Parathyroid adenoma (tissue), 2 donors: ENCODE results near the gene AMOTL1.
"Not testable (repeated sequence)": the region's sequence is repeated elsewhere in the genome, so short reads cannot be mapped to it uniquely, and the experiment has no call there.

Source experiments
- H2AFZ ChIP-seq: fragments of 300-600 bp; sonication (generic); one replicate; pipeline ENCODE4 v1.7.0; 2017; ENCODE audit warnings: antibody characterized with exemption, mild to moderate bottlenecking
- H3K27ac ChIP-seq: fragments of 300-600 bp; sonication (generic); one replicate; pipeline ENCODE4 v1.7.0; 2017
- H3K27me3 ChIP-seq: fragments of 300-600 bp; sonication (generic); one replicate; pipeline ENCODE4 v1.7.0; 2017; ENCODE audit warnings: low read length; ENCODE audit not compliant: control insufficient read depth, insufficient read depth
- H3K36me3 ChIP-seq: fragments of 300-600 bp; sonication (generic); one replicate; pipeline ENCODE4 v1.7.0; 2017; ENCODE audit warnings: low read length; ENCODE audit not compliant: control insufficient read depth, insufficient read depth
- H3K4me1 ChIP-seq: fragments of 300-600 bp; sonication (generic); one replicate; pipeline ENCODE4 v1.7.0; 2017; ENCODE audit warnings: control low read depth
- H3K4me2 ChIP-seq: fragments of 300-600 bp; sonication (generic); one replicate; pipeline ENCODE4 v1.7.0; 2017; ENCODE audit warnings: low read length
- H3K4me3 ChIP-seq: fragments of 300-600 bp; sonication (generic); one replicate; pipeline ENCODE4 v1.7.0; 2017; ENCODE audit warnings: low read depth, low read length
- H3K79me2 ChIP-seq: fragments of 300-600 bp; sonication (generic); one replicate; pipeline ENCODE4 v1.7.0; 2017; ENCODE audit warnings: control low read depth
- H3K9ac ChIP-seq: fragments of 300-600 bp; sonication (generic); one replicate; pipeline ENCODE4 v1.7.0; 2017; ENCODE audit warnings: mild to moderate bottlenecking
- H3K9me3 ChIP-seq: fragments of 300-600 bp; sonication (generic); one replicate; pipeline ENCODE4 v1.7.0; 2017; ENCODE audit warnings: low read length; ENCODE audit not compliant: control insufficient read depth
- TF ChIP-seq, protein P1 (sequence below): fragments of 300-600 bp; sonication (generic); IDR thresholded peaks from one replicate; pipeline ENCODE4 v1.7.0; 2017; ENCODE audit warnings: antibody characterized with exemption, mild to moderate bottlenecking
- donor health status: primary hyperparathyroidism.

Gene AMOTL1

DNA sequence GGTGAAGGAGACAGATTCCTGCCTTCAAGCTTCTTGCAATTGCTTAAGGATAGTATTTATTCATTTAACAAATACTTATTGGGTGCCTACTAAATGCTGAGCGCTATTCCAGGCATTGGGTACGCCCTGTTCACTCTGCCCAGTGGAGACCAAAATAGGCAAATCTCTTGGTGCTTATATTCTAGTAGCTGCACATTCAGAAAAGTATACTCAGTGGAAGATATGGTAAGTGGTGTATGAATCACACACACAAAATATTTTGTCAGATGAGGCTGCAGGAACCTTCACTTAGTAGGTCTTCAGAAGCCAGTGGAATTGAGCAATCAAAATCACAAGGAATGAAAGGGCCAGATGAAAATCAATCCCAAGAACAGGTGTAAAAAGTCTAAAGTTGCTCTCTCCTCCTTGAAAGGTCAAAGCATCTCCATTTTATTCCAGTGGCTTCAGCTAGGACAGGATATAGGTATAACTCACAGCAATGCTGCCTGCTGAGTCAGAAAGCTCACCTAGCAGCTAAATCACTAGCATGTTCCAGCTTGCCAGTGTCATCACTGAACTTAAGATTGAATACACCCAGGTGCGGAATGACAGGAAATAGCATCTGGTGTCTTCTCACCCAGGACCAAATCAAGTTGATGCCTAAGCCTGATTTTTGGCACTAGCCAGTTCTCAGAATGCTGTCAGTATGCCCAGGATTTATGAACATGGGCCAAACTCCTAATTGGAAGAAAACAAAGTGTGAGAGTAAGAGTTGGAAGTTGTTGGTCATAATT lies 83.9 kb downstream of the AMOTL1 start:
- TF ChIP-seq, protein P1, sequence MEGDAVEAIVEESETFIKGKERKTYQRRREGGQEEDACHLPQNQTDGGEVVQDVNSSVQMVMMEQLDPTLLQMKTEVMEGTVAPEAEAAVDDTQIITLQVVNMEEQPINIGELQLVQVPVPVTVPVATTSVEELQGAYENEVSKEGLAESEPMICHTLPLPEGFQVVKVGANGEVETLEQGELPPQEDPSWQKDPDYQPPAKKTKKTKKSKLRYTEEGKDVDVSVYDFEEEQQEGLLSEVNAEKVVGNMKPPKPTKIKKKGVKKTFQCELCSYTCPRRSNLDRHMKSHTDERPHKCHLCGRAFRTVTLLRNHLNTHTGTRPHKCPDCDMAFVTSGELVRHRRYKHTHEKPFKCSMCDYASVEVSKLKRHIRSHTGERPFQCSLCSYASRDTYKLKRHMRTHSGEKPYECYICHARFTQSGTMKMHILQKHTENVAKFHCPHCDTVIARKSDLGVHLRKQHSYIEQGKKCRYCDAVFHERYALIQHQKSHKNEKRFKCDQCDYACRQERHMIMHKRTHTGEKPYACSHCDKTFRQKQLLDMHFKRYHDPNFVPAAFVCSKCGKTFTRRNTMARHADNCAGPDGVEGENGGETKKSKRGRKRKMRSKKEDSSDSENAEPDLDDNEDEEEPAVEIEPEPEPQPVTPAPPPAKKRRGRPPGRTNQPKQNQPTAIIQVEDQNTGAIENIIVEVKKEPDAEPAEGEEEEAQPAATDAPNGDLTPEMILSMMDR, result no peak
- no peak overlapping the region for H3K4me2 ChIP-seq
- no peaks in the 10 kb centered on the region for H3K79me2 ChIP-seq
- H2AFZ ChIP-seq, result no peak overlapping the region
- no peaks in the 10 kb centered on the region for H3K36me3 ChIP-seq
- no peak overlapping the region for H3K27ac ChIP-seq
- H3K27me3 ChIP-seq, result no peaks in the 10 kb centered on the region
- H3K9ac ChIP-seq, result no peak overlapping the region
- H3K4me3 ChIP-seq, result no peak overlapping the region
- H3K4me1 ChIP-seq, result no peaks in the 10 kb centered on the region
- H3K9me3 ChIP-seq, result no peaks in the 10 kb centered on the region

DNA sequence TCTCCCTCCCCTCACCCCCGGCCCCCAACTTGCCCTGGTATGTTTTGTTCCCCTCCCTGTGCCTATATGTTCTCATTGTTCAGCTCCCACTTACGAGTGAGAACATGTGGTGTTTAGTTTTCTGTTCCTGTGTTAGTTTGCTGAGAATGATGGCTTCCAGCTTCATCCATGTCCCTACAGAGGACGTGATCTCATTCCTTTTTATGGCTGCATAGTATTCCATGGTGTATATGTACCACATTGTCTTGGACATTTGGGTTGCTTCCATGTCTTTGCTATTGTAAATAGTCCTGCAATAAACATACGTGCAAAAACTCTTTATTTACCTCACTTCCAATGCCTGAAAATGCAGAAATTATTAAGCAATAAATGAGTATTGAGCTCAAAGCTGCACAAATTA lies 85.1 kb downstream of the AMOTL1 start:
- H3K27ac ChIP-seq, H3K4me2 ChIP-seq, H2AFZ ChIP-seq: not testable (repeated sequence)

DNA sequence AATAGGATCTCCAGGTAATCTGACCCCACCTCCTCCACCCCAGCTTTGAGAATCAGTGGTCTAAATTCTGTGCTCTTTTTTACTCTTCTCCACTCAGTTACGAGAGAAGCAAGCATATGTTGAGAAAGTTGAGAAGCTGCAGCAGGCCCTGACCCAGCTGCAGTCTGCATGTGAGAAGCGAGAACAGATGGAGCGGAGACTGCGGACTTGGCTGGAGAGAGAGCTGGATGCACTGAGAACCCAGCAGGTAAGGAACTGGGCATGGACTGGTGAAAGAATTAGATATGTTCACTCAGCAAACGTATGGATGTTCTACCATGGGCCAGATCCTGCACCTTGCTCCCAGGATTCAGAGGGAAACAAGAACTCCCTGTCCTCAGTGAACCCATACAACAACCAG lies 85.7 kb downstream of the AMOTL1 start:
- Histone ChIP-seq H3K79me2 (no peaks in the 10 kb centered on the region), H3K4me1 (no peaks in the 10 kb centered on the region), H3K9ac (no peak overlapping the region), H3K27me3 (no peaks in the 10 kb centered on the region), H2AFZ (no peak overlapping the region), H3K4me2 (no peak overlapping the region), H3K36me3 (no peaks in the 10 kb centered on the region), H3K4me3 (no peak overlapping the region), H3K9me3 (no peaks in the 10 kb centered on the region), H3K27ac (no peak overlapping the region)
- TF ChIP-seq, protein P1, result no peak

More for the DNA sequence above, 85.1 kb downstream of the AMOTL1 start:
- H3K4me3 ChIP-seq, H3K4me1 ChIP-seq, H3K9me3 ChIP-seq, H3K27me3 ChIP-seq, H3K36me3 ChIP-seq, H3K9ac ChIP-seq, H3K79me2 ChIP-seq: not testable (repeated sequence)

DNA sequence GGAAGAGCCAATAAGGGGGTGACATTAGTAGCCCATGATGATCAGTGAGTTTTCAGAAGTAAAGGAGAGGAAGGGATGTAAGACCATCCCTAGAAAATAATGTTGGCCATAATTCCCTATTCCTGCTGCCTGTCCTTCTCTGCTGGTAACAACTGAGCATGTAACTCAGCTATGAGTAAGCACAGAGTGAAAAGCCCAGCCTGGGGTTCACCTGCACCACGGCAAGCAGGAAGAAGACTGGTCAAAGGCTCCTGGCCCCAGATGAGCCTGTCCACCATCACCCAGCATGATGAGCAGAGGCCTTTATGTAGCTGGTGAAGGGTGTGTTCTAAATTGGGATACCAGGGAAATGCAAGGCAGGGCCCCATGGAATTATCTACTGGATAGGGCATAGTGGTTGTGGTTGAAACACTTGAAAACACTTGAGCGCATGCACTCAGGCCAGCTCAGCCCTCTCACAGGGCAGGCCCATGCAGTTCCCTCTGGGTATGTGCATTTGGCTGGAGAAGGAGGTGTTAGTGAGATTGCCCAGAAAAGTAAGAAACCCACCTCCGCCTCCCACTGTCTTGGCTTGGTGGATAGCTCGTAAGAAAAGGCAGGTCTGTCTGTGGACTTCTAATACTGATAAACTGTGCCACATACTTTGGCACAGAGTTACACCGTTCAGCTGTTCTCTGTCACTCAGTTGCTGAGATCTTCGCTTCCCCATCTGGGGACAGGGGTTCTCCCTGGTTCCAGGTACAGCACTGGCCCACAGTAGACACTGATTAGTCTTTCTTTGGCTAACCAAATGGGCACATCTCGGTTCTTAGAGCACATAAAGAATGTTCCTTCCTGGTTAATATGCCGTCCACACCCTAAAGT lies 86.8 kb downstream of the AMOTL1 start:
- no peak overlapping the region for H3K9ac ChIP-seq
- no peak overlapping the region for H3K4me3 ChIP-seq
- no peaks in the 10 kb centered on the region for H3K9me3 ChIP-seq
- H3K27me3 ChIP-seq, result no peaks in the 10 kb centered on the region
- H3K27ac ChIP-seq, result no peak overlapping the region
- H3K4me2 ChIP-seq, result no peak overlapping the region
- H3K79me2 ChIP-seq, result no peaks in the 10 kb centered on the region
- H3K4me1 ChIP-seq, result no peaks in the 10 kb centered on the region
- no peaks in the 10 kb centered on the region for H3K36me3 ChIP-seq
- TF ChIP-seq, protein P1, result no peak
- no peak overlapping the region for H2AFZ ChIP-seq

DNA sequence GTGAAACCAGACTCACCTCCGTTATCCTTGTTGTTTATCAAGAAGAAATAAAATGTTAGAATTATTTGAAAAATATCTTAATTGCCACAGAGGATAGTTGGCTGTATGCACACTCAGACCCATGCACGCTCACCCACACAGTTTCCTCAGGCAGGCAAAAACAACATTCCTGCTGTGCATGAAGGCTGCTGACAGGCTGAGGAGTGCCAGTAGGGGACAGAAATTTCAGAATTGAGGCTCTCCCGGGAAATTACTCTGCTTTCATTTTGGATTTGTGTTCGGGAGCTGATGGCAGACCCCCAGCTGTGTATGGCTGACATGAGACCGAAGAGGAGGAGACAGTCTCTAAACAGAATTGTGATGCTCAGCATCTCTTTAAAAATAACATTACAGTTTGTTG lies 87.5 kb downstream of the AMOTL1 start:
- H3K79me2 ChIP-seq, result no peaks in the 10 kb centered on the region
- H3K4me3 ChIP-seq, result no peak overlapping the region
- H3K4me1 ChIP-seq, result no peaks in the 10 kb centered on the region
- H3K27me3 ChIP-seq, result no peaks in the 10 kb centered on the region
- H3K36me3 ChIP-seq, result no peaks in the 10 kb centered on the region
- H3K9ac ChIP-seq, result no peak overlapping the region
- no peak overlapping the region for H2AFZ ChIP-seq
- TF ChIP-seq, protein P1, result no peak
- H3K4me2 ChIP-seq, result no peak overlapping the region
- H3K9me3 ChIP-seq, result no peaks in the 10 kb centered on the region
- no peak overlapping the region for H3K27ac ChIP-seq
